Stimulated activated CD8-positive, alpha-beta memory T cell treated with anti-CD3 and anti-CD28 coated beads, Interleukin-7, amount 100 ng/mL, for 24 hours (primary cell): ENCODE results near the gene SAMD8.
"Not testable (repeated sequence)": the region's sequence is repeated elsewhere in the genome, so short reads cannot be mapped to it uniquely, and the experiment has no call there.

Experiments
- DNase-seq: peaks from one replicate; pipeline ENCODE4 v3.0.0-alpha.2; 2020; ENCODE audit warnings: low read depth

The SAMD8 gene

DNA sequence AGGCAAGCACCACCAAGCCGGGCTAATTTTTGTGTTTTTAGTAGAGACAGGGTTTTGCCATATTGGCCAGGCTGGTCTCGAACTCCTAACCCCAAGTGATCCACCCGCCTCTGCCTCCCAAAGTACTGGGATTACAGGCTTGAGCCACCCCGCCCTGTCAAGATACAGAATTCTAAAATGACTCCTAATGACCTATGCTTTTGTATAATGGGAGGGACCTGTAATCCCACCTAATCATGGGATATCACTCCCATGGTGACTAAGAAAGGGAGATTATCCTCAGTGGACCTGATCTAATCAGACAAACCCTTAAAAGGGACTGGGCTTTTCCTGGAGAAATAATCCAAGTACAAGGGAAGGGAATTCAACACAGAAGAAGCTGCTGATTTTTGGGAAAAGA lies 28.8 kb downstream of the SAMD8 start:
- DNase-seq, result no peak

DNA sequence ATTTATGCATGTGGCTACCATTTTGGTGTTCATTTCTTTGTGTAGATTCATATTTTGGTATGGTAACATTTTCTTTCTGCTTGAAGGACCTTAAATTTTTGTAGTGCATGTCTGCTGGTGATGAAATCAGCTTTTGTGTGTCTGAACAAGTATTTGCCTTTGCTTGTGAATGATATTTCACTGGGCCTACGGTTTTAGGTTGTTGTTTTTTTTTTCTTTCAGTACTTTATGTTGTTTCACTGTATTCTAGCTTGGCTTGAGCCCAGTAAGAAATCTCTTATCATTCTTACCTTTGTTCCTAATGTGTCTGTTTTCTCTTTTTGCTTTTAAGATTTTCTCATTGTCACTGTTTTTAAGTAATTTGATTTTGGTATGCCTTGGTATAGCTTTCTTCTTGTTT lies 31.9 kb downstream of the SAMD8 start:
- no peak for DNase-seq

GRCh38 chr10:75145590-75145989 lies 34.1 kb downstream of the SAMD8 start:
- no peak for DNase-seq

DNA sequence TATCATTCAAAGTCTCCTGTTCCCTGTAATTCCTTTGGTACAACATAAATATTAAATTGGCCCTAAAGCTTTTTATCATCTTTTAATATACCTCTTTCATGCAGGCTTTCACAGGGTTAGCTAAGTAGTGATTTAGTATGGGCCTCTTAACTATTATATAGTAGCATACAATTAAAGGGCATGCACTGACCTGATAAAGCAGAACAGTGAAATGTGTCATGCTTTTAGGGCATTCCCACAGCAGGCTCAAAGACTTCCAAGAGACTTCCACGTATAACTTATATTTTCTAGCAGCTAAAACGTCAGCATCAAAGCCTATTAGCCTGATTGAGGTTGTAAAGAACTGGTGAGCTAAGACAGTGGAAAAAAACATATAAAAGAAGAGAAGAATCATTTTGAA lies 35.3 kb downstream of the SAMD8 start:
- DNase-seq, result no peak

- DNase-seq, result no peak
These were observed 39.2 kb downstream of the SAMD8 start for GRCh38 chr10:75150656-75151055.

GRCh38 chr10:75159519-75159918 lies 48.1 kb downstream of the SAMD8 start:
- no peak for DNase-seq

GRCh38 chr10:75165684-75166622 lies 54.5 kb downstream of the SAMD8 start:
- DNase-seq, result no peak

- no peak for DNase-seq
These were observed 55.1 kb downstream of the SAMD8 start for GRCh38 chr10:75166623-75166972.

DNA sequence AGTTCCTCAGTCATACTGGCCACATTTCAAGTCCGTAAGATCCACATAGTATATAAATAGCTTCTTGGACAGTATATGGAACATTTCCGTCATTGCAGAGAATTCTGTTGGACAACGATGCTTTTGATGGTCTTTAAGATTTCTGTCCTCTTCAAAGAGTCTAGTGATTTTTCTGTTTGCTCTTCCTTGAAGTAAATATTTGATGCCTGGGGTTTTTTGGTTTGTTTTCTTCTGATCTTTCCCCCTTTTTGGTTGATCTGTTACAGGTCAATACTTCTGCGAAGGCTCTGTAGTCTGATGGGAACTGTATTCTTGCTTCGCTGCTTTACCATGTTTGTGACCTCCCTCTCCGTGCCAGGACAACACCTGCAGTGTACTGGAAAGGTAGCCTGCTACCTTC lies 56.8 kb downstream of the SAMD8 start:
- no peak for DNase-seq

GRCh38 chr10:75170215-75170614 lies 58.8 kb downstream of the SAMD8 start:
- no peak for DNase-seq

DNA sequence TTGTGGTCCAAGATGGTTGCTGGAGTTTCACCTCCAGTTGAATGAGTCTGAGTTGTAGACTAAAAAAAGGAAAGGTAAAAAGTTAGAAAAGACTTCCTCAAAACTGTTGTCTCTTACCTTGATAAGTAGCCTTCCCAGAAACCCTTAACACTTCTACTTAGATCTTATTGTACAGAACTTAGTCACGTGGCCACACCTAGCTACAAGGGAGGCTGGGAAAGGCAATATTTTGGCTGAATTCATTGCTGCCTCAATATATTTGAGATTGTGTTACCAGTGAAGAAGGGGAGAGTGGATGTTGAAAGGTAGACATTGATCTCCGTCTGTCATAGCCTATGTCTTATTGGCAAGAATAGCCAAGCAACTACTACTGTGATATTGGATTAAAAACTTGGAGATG lies 63.6 kb downstream of the SAMD8 start:
- DNase-seq, result no peak

DNA sequence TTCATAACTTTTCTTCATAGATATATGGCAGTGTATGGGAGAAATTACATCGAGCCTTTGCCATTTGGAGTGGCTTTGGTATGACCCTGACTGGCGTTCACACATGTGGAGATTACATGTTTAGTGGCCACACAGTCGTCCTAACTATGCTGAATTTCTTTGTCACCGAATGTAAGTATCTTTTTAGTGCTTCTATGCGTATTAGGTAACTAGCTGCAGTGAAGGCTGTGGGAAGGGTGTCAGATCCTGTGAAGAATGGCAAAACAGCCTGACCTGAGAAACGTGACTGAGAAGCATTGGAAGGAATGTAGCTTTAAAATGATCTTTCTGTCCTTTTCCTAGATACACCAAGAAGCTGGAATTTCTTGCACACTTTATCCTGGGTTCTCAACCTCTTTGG lies 64.6 kb downstream of the SAMD8 start:
- no peak for DNase-seq

GRCh38 chr10:75176736-75177135 lies 65.3 kb downstream of the SAMD8 start:
- no peak for DNase-seq

GRCh38 chr10:75179657-75180177 lies 68.3 kb downstream of the SAMD8 start:
- DNase-seq, result no peak

- DNase-seq, result no peak
These were observed 69.1 kb downstream of the SAMD8 start for GRCh38 chr10:75180592-75180991.

DNA sequence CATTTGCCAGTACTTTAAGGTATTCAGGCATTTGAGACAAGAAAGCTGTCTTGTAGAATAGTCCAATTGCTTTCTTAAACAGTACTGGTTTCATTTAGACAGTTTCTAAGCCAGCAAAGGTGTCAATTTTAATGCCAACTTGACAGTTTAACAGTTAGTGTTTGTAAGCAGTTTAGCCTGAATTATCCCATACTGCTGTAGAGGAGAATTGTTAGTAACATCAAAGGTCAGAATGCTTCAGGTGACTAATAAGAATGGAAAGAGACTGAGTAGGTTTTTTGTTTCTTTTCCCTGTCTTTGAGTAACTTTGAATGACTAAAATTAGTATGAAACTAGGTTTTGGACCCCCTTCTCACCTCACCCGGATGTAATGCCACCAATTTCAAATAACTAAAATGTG lies 69.6 kb downstream of the SAMD8 start:
- DNase-seq, result no peak

GRCh38 chr10:75186310-75186709 lies 74.9 kb downstream of the SAMD8 start:
- no peak for DNase-seq

DNA sequence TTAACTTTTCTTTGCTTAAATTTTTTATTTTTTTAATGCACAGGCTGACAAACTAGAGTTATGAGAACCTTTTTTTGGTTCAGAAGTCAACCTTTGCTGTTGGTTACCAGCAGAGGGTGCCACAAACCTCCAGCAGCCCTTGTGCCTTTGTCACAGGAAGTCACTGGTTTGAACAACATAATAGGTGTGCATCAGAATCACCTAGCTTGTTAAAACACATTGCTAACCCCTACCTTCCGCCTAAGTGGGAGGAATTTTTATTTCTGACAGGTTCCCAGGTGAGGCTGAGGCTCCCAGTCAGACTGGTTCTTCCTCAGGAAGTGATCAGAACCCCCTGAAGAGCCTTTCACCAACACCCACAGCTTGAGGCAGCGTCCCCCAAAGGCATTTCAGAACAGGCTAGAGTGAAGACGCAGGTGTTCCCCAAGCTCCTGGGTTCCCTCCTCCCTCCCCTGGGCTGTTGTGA lies 76.5 kb downstream of the SAMD8 start:
- DNase-seq, result peak; percentile 27

- DNase-seq, result not testable (repeated sequence)
These were observed 77.1 kb downstream of the SAMD8 start for GRCh38 chr10:75188522-75188921.

DNA sequence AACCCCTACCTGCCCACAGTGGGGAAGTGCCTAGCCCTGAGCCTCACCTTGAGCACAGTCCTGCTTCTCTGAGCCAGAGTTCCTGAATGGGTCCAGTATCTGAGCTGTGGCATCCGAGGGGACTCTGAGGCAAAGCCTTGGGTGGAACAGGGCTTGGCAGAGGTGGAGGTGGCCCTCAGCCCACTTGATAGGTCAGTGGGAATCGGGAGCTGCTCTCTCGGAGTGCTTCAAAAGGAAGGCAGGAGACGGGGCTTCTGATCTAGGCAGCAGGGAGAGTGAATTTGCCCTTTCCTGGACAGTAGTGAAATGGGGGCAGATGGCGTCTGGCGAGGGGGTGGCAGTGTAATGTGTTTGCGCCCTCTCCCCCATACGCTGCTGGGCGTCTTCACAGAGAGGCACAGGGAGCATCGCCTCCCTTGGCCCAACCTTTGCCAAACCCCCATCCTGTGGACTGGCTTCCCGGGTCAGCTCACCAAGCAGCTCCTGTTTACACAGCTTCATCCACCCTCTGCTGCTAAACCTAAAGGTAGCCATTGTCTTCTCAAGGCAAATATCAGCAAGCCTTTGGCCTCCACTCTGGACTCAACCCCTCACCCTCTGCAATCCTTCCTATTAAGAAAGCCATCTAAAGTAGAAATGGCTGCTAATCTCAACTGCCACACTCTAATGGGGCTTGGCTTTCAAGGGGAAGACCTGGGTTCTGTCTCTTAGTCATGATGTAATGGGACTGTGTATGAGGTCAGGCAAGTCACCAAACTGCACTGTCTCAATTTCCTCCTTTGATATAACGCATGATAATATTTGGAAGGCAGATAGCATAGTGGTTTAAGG lies 78.0 kb downstream of the SAMD8 start:
- DNase-seq, result no peak

DNA sequence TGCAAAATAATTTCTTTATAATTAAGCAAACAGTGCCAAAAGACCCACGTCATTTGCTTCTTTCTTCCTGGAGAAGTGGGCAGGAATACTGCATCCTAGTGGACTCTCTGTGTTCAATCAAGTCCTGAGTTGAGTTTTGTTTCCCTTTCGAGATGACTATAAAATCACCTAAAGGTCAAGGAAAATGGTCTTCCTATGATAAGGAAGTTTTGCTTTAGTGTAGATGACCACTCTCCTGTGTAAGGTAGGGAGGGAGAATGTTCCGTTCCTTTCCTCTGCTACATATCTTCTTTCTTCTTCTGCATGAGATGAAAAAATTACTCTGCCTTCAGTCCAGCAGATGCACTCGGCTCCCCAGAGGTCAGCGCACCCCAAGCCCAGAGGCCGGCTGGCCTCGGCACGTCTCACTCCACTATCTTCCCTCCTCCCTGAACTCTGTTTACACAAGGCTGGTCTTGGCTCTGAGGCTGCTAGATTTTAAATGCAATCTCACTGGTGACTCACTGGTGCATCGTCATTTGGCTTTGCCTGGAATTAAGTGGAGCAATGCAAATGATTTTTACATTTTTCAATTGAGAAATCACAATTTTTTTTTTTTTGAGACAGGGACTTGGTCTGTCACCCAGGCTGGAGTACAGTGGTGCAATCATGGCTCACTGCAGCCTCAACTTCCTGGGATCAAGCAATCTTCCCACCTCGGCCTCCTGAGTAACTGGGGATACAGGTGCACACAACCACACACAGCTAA lies 80.5 kb downstream of the SAMD8 start:
- no peak for DNase-seq

- not testable (repeated sequence) for DNase-seq
These were observed 83.2 kb downstream of the SAMD8 start for GRCh38 chr10:75194625-75195024.
